T-helper 2 cell treated with Interferon-gamma antibody and Interleukin-4, amounts not matched to agents 100 ng/mL and 5 ng/mL, for 36 hours (primary cell): ENCODE measurements around the gene SPATA22. TPM values are rescaled to one million over a fixed set of nuclear protein-coding genes. Genes with fewer than 3 reads are reported as not detected.
"Not testable (repeated sequence)": the region's sequence is repeated elsewhere in the genome, so short reads cannot be mapped to it uniquely, and the experiment has no call there.

Source experiments
- intact Hi-C: fragments of 100-400 bp; cut with micrococcal nuclease; formaldehyde crosslinking; loops from one replicate; pipeline ENCODE4 v1.15.1; 2023
- total RNA-seq: library from RNA; stranded (reverse); gene quantifications from 2 replicates; pipeline ENCODE4 v1.2.3, GENCODE V29; 2022

Gene SPATA22
- total RNA-seq, 1 donor from 2014 or later: not detected

GRCh38 chr17:3475251-3475685, 3.6 kb upstream of the SPATA22 start:
- intact Hi-C loops: no loop called here

GRCh38 chr17:3474212-3474611, 2.6 kb upstream of the SPATA22 start:
- intact Hi-C loops: no loop called here

DNA sequence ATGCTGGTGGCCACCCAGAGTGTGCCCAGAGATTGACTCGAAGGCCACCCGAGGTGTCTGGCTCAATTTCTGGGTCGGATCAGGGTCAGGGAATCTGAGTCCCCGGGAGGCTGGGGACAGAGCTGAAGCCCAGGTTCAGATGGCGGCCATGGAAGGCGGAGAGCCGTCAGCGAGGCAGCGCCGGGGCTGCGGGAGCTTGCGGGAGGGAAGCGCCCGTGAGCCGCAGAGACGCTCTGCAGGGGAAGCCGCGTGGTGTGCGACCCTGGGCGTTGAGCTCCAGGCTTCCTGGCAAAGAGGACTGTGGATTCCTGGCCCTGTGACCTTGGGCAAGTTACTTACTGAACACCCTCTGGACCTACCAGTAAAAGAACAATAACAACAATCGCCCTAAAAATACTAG, 518 bp upstream of the SPATA22 start:
- intact Hi-C loops: no loop called here

- intact Hi-C loops: no loop called here
These were observed 2.1 kb downstream of the SPATA22 start for GRCh38 chr17:3469529-3469928.

DNA sequence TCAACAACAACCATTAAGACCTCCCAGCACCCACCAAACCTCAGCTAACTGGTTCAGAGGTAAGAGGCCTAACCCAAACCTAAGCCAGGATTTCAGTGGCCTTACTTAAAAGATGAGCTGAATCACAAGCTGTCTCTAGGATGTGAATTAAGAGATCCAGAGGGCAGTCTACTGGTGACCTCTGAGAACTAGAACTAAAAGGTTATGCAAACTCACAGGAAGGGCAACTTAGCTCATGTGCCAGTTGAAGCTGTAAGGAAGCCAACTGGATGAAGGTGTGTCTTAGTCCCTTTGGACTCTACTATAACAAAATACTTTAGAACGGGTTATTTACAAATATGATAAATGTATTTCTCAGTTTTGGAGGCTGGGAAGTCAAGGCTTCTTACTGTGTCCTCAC, 5.3 kb downstream of the SPATA22 start:
- intact Hi-C loops: not testable (repeated sequence)

GRCh38 chr17:3448059-3448665, 23.5 kb downstream of the SPATA22 start:
- intact Hi-C loops: no loop called here

DNA sequence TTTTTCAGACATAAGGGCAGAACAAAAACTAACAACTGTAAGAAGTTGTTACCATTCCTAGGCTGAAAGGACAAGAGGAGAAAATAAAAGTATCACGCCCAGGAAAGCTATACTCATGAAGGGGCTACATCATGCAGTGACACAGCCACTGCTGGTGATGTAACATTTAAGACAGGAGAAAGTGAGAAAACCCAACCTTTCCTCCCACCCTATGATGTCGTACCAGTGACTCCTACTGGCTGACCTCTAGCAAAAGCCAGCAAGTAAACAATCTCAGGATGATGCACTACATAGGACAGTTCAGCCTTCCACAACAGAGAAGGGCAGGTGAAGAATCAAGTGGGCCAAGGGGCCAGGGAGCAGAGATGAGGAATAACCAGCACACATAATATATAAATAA, 24.0 kb downstream of the SPATA22 start:
- intact Hi-C loops: no loop called here

GRCh38 chr17:3440451-3440850, 31.2 kb downstream of the SPATA22 start:
- intact Hi-C loops: no loop called here

GRCh38 chr17:3438368-3438767, 33.3 kb downstream of the SPATA22 start:
- intact Hi-C loops: no loop called here

DNA sequence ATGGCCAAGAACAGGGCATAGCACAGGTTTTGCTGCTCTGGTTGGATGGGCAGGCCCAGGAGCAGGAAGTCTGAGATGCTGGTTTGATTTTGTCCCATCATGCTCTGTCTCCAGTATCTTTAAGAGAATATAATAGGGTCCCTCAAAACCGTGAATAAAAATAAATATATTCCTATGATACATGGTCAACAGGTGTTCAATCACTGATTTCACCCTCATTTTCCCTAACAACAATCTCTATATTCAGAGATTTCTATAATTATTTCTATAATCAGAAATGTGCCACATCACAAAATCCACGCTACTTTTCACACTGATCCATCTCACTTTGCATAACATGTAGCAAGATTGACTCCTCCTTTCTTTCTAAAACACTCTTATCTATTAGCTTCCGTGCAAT, 37.9 kb downstream of the SPATA22 start, which contains the start of gene OR1E2:
Gene OR1E2 (minus strand): TSS at position 101 of the 400 bp plus-strand sequence. CDS start 0 bp downstream, at position 101.
- intact Hi-C loops: no loop called here

GRCh38 chr17:3433215-3433614, 38.4 kb downstream of the SPATA22 start:
- intact Hi-C loops: not testable (repeated sequence)

DNA sequence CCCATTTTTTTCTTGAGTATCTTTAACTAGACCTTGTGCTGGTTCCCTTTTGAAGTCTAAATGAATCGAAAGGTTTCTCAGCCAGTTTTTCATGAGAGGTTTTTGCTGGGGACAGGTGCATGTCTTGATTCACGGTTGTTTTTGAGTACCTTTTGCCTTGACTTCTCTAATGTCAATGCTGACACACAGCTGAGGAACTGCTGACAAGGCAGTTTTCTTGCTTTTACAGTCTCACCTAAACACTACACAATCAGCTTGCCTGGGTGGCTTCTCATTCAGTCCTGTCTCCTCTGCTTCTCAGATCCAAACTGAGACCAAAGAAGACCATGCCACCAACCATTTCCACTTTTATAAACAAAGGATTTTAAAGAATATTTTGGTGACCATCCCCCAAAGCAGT, 53.4 kb downstream of the SPATA22 start:
- intact Hi-C loops: no loop called here

- intact Hi-C loops: no loop called here
These were observed 56.0 kb downstream of the SPATA22 start for GRCh38 chr17:3415610-3416009.

DNA sequence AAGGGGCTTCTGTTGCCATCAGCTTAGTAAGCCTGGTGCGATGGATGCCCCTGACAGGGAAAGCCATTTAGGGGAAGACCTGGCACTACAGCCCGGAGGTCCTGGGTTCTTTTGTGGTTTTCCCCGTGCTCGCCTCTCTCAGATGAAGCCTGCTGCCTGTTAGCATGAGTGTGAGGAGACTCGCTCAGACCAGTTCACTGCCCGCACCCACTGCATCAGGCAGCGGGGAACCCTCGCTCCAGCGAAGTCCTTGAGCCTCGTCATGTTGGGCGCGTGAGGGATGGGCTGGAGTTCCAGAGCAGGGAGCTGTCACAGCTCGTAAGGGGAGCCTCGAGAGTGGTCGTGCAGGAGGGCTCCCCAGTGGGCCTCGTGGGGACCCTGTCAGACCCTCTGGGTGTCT, 59.4 kb downstream of the SPATA22 start:
- intact Hi-C loops: not testable (repeated sequence)

GRCh38 chr17:3411070-3411469, 60.5 kb downstream of the SPATA22 start, which contains the start of gene OR3A3:
Gene OR3A3, plus strand, starts transcription at chr17:3411370.
- intact Hi-C loops: no loop called here

DNA sequence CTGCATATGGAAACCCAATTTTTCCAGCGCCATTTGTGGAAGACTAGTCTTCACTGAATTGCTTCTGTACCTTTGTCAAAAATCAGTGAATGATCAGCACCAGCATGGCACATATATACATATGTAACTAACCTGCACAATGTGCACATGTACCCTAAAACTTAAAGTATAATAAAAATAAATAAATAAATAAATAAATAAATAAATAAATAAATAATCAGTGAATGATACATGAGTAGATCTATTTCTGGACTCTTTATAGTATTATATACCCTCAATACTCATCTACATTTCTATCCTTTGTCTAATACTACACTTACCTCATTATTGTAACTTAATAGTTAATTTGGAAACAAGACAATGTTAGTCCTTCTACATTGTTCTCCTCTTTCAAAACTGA, 67.8 kb downstream of the SPATA22 start:
- intact Hi-C loops: not testable (repeated sequence)

DNA sequence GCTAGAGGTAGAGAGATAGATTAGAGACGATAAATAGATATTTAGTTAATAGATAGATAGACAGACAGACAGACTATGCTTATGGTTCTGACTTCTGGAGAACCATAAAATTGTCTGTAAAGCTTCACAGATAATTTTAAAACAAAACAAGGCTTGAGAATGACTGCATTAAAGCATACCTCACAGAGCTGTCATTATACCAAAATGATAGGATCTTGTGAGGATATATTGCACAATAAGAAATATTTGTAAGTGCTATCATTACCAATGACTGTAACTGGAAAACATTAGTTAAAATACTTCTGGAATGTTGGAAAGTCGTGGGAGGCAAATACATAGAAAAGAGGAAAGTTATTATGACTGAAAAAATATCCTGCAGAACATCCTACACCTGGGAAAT, 69.8 kb downstream of the SPATA22 start:
- intact Hi-C loops: no loop called here

DNA sequence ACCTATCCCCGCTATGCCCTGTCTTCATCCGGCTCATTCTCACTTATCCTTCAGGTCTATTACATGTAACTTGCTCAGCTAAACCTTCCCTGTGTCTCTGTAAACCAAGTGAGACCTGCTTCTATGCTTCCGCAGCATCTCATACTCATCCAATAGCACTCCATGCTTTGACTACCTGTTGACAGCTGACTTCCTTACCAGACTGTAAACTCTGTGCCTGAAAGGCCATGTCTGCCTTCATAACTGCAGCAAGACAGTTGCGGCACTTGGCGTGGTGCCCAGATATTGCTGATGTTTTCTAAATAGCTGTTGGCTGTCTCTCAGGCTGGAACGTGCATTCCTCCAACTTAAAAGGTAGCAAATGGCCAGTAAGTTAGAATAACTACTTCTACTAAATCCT, 71.6 kb downstream of the SPATA22 start:
- intact Hi-C loops: no loop called here

DNA sequence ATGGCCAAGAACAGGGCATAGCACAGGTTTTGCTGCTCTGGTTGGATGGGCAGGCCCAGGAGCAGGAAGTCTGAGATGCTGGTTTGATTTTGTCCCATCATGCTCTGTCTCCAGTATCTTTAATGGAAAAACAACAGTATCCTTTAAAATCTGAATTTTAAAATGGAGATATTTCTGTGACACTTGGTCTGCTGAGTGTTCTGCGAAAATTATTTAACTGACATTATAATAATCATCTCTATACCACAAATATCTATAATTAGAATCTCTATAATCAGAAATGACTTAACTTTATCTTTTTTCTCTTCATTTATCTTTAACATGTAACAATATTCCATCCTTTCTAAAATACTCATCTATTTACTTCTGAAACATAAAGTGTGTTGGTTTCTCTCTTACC, 73.3 kb downstream of the SPATA22 start, which contains the start of gene OR1E1:
Gene OR1E1 (minus strand): TSS at position 101 of the 400 bp plus-strand sequence. CDS start 0 bp downstream, at position 101.
- intact Hi-C loops: no loop called here

DNA sequence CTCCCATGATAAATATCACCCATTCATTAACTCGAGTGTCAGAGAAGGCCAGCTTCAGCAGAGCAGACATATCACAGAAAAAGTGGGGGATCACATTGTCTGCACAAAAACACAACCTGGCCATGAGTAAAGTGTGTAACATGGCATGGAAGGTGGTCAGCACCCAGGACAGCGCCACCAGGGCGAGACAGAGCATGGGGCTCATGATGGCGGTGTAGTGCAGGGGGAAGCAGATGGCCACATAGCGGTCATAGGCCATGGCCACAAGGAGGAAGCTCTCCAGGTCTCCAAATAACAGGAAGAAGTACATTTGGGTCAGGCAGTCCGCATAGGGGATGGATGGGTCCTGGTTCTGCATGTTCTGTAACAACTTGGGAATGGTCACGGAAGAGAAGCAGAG, 73.8 kb downstream of the SPATA22 start:
- intact Hi-C loops: not testable (repeated sequence)
